Esophagus (tissue), 2 donors: ENCODE results near the gene STARD3NL. TPM values are rescaled to one million over a fixed set of nuclear protein-coding genes. Genes with fewer than 3 reads are reported as not detected.

Source experiments
- H3K27ac ChIP-seq, 2 donors: one replicate each; pipeline ENCODE4 v1.5.1; 2013; ENCODE audit warnings: low read depth in 2 of 2, mild to moderate bottlenecking in 2 of 2, inconsistent platforms in 1 of 2, low read length in 1 of 2, moderate library complexity in 1 of 2
- H3K27me3 ChIP-seq, 2 donors: one replicate each; pipeline ENCODE4 v1.6.1; 2013; ENCODE audit warnings: low read length in 2 of 2, control low read depth in 1 of 2, mild to moderate bottlenecking in 1 of 2; ENCODE audit not compliant: insufficient read depth in 2 of 2, control insufficient read depth in 1 of 2
- H3K36me3 ChIP-seq, 2 donors: one replicate each; pipeline ENCODE4 v1.6.1; 2013; ENCODE audit warnings: low read length in 1 of 2; ENCODE audit not compliant: control insufficient read depth in 2 of 2, insufficient read depth in 2 of 2
- H3K4me1 ChIP-seq, 2 donors: one replicate each; pipeline ENCODE4 v1.6.1; 2013; ENCODE audit warnings: low read length in 1 of 2; ENCODE audit not compliant: control insufficient read depth in 2 of 2, insufficient read depth in 2 of 2
- H3K4me3 ChIP-seq, 2 donors: one replicate each; pipeline ENCODE4 v1.5.1; 2013; ENCODE audit warnings: low read length in 2 of 2, mild to moderate bottlenecking in 2 of 2, low read depth in 1 of 2, moderate library complexity in 1 of 2
- H3K9me3 ChIP-seq, 2 donors: one replicate each; pipeline ENCODE4 v1.6.1; 2013; ENCODE audit warnings: mild to moderate bottlenecking in 2 of 2, low read depth in 1 of 2, low read length in 1 of 2, moderate library complexity in 1 of 2; ENCODE audit not compliant: control insufficient read depth in 2 of 2, insufficient read depth in 1 of 2
- WGBS, 2 donors: extraction: QIAGEN DNeasy Blood & Tissue Kit; methylation state at CpG; one replicate each; pipeline ENCODE4 v1.1.7; 2013; 5-methylcytosine and 5-hydroxymethylcytosine counted together
- polyA plus RNA-seq, 2 donors: library from polyadenylated mRNA; stranded (reverse); fragments of 200-250 nt; gene quantifications; one replicate each; pipeline ENCODE4 v1.2.3, GENCODE V29; 2013
- donor health status: healthy with polysubstance abuse.
- donor health status: Bipolar disorder and iron deficiency.

The STARD3NL gene, protein sequence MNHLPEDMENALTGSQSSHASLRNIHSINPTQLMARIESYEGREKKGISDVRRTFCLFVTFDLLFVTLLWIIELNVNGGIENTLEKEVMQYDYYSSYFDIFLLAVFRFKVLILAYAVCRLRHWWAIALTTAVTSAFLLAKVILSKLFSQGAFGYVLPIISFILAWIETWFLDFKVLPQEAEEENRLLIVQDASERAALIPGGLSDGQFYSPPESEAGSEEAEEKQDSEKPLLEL
- polyA plus RNA-seq = 1 to 10 TPM; 4.2 to 7.7 TPM

- H3K36me3 ChIP-seq = no peaks in the 10 kb centered on the region
- H3K4me3 ChIP-seq = peak within 1 kb of the TSS; percentile 65 to 76
- H3K9me3 ChIP-seq = no peaks in the 10 kb centered on the region
- peak within 1 kb of the TSS; percentile 89 to 90 for H3K27ac ChIP-seq
- H3K4me1 ChIP-seq = peaks cover 0 to 4% of the 10 kb centered on the region in 2 donors
- 0% methylated on average over 40 to 51 of the region's 51 CpGs for WGBS, 2 donors
- H3K27me3 ChIP-seq = no peaks in the 10 kb centered on the region
These were observed at the start of gene STARD3NL for GRCh38 chr7:38178004-38178694. STARD3NL (plus strand) TSS chr7:38178245; CDS start chr7:38207505, 29,260 bp downstream.

- no peak overlapping the region for H3K4me3 ChIP-seq
These were observed 48.9 kb upstream of the STARD3NL start for GRCh38 chr7:38129162-38129561.

GRCh38 chr7:38129579-38129978 is 48.5 kb upstream of the STARD3NL start:
- no peaks in the 10 kb centered on the region for H3K36me3 ChIP-seq
- no peaks in the 10 kb centered on the region for H3K27me3 ChIP-seq
- no peaks in the 10 kb centered on the region for H3K4me1 ChIP-seq
- no peaks in the 10 kb centered on the region for H3K9me3 ChIP-seq
- no peak overlapping the region for H3K4me3 ChIP-seq
- WGBS, 2 donors = 65 to 80% methylated on average over 2 of the region's 2 CpGs
- no peak overlapping the region for H3K27ac ChIP-seq

More at GRCh38 chr7:38129162-38129561, 48.9 kb upstream of the STARD3NL start:
- no peaks in the 10 kb centered on the region for H3K4me1 ChIP-seq
- no peaks in the 10 kb centered on the region for H3K9me3 ChIP-seq
- WGBS, 2 donors = 88 to 91% methylated on average over 3 of the region's 3 CpGs
- H3K27ac ChIP-seq = no peak overlapping the region
- no peaks in the 10 kb centered on the region for H3K27me3 ChIP-seq
- no peaks in the 10 kb centered on the region for H3K36me3 ChIP-seq

GRCh38 chr7:38138171-38138570 is 39.9 kb upstream of the STARD3NL start:
- Histone ChIP-seq H3K4me1 (no peaks in the 10 kb centered on the region), H3K4me3 (no peak overlapping the region), H3K36me3 (no peaks in the 10 kb centered on the region), H3K9me3 (no peaks in the 10 kb centered on the region), H3K27ac (no peak overlapping the region), H3K27me3 (no peaks in the 10 kb centered on the region)
- WGBS, 2 donors = 92 to 94% methylated on average over 2 of the region's 2 CpGs

- H3K27me3 ChIP-seq = no peaks in the 10 kb centered on the region
- H3K4me1 ChIP-seq = no peaks in the 10 kb centered on the region
- H3K9me3 ChIP-seq = no peaks in the 10 kb centered on the region
- WGBS, 2 donors = 83% methylated on average over 2 of the region's 2 CpGs
- no peaks in the 10 kb centered on the region for H3K36me3 ChIP-seq
- no peak overlapping the region for H3K27ac ChIP-seq
- H3K4me3 ChIP-seq = no peak overlapping the region
These were observed 36.9 kb upstream of the STARD3NL start for GRCh38 chr7:38141187-38141586.

DNA sequence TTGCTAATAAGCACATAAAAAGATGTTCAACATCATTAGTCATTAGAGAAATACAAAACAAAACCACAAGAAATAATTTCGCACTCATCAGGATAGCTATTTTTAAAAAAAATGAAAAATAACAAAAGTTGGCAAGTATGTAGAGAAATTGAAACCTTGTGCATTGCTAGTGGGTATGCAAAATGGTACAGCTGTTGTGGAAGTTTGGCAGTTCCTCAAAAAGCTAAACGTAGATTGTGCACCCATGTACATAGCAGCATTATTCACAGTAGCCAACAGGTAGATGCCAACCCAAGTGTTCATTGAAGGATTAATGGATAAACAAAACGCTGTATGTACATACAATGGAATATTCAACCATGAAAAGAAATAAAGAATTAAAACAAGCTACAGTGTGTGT is 35.3 kb upstream of the STARD3NL start:
- WGBS, 2 donors = 56 to 62% methylated on average over 3 of the region's 3 CpGs
- Histone ChIP-seq H3K4me3 (no peak overlapping the region), H3K9me3 (no peaks in the 10 kb centered on the region), H3K4me1 (no peaks in the 10 kb centered on the region), H3K36me3 (no peaks in the 10 kb centered on the region), H3K27ac (no peak overlapping the region), H3K27me3 (no peaks in the 10 kb centered on the region)

GRCh38 chr7:38147005-38147404 is 31.0 kb upstream of the STARD3NL start:
- Histone ChIP-seq H3K4me3 (no peak overlapping the region), H3K27ac (no peak overlapping the region), H3K9me3 (peaks cover 3% of the 10 kb centered on the region in 2 donors), H3K36me3 (no peaks in the 10 kb centered on the region), H3K27me3 (no peaks in the 10 kb centered on the region), H3K4me1 (no peaks in the 10 kb centered on the region)
- WGBS, 2 donors = 58 to 64% methylated on average over 2 of the region's 2 CpGs

GRCh38 chr7:38151556-38151955 is 26.5 kb upstream of the STARD3NL start:
- H3K36me3 ChIP-seq = no peaks in the 10 kb centered on the region
- H3K4me3 ChIP-seq = no peak overlapping the region
- no peaks in the 10 kb centered on the region for H3K4me1 ChIP-seq
- 58 to 75% methylated on average over 2 of the region's 2 CpGs for WGBS, 2 donors
- no peak overlapping the region for H3K27ac ChIP-seq
- H3K27me3 ChIP-seq = no peaks in the 10 kb centered on the region
- H3K9me3 ChIP-seq = peaks cover 3% of the 10 kb centered on the region in 2 donors

GRCh38 chr7:38153515-38153914 is 24.5 kb upstream of the STARD3NL start:
- peaks cover 3% of the 10 kb centered on the region in 2 donors for H3K9me3 ChIP-seq
- 52 to 70% methylated on average over 1 of the region's 1 CpG for WGBS, 2 donors
- H3K27ac ChIP-seq = no peak overlapping the region
- no peaks in the 10 kb centered on the region for H3K27me3 ChIP-seq
- H3K4me1 ChIP-seq = no peaks in the 10 kb centered on the region
- no peaks in the 10 kb centered on the region for H3K36me3 ChIP-seq
- no peak overlapping the region for H3K4me3 ChIP-seq

- H3K36me3 ChIP-seq = no peaks in the 10 kb centered on the region
- WGBS, 2 donors = 68 to 88% methylated on average over 2 of the region's 2 CpGs
- H3K9me3 ChIP-seq = peaks cover 3% of the 10 kb centered on the region in 2 donors
- H3K4me3 ChIP-seq = no peak overlapping the region
- no peak overlapping the region for H3K27ac ChIP-seq
- H3K4me1 ChIP-seq = no peaks in the 10 kb centered on the region
- H3K27me3 ChIP-seq = no peaks in the 10 kb centered on the region
These were observed 23.8 kb upstream of the STARD3NL start for GRCh38 chr7:38154278-38154677.
